Lung (tissue), 12 donors: Measurements from ENCODE around the gene RIN2. TPM values are rescaled to one million over a fixed set of nuclear protein-coding genes. Genes with fewer than 3 reads are reported as not detected.
"Not testable (repeated sequence)": the region's sequence is repeated elsewhere in the genome, so short reads cannot be mapped to it uniquely, and the experiment has no call there.

Experiments
- ATAC-seq: fragments of 200-7000 bp; cut with Tn5 transposase; one replicate; pipeline ENCODE4 v1.9.1; 2020; ENCODE audit warnings: moderate number of reproducible peaks; ENCODE audit not compliant: insufficient read depth, low FRiP score
- DNase-seq, 3 donors: peaks; one replicate each; pipeline ENCODE4 v3.0.0-alpha.2; 2013 to 2017
- H3K27ac ChIP-seq, 2 donors: one replicate each; pipeline ENCODE4 v1.5.1; 2013; ENCODE audit warnings: mild to moderate bottlenecking in 2 of 2, moderate library complexity in 2 of 2, control low read depth in 1 of 2, inconsistent platforms in 1 of 2, low read depth in 1 of 2, low read length in 1 of 2
- H3K27me3 ChIP-seq, 3 donors: one replicate each; pipeline ENCODE4 v1.5.1; 2013; ENCODE audit warnings: low read length in 2 of 3; ENCODE audit not compliant: control insufficient read depth in 3 of 3, insufficient read depth in 3 of 3
- H3K36me3 ChIP-seq, 4 donors: one replicate each; pipeline ENCODE4 v1.5.1; 2013; ENCODE audit warnings: low read length in 4 of 4, mild to moderate bottlenecking in 1 of 4, moderate library complexity in 1 of 4; ENCODE audit not compliant: control insufficient read depth in 4 of 4, insufficient read depth in 4 of 4
- H3K4me1 ChIP-seq, 5 donors: one replicate each; pipeline ENCODE4 v1.5.1; 2013; ENCODE audit warnings: low read length in 5 of 5, mild to moderate bottlenecking in 2 of 5, moderate library complexity in 1 of 5; ENCODE audit not compliant: control insufficient read depth in 5 of 5, insufficient read depth in 5 of 5
- H3K4me3 ChIP-seq: one replicate; pipeline ENCODE4 v1.5.1; 2013; ENCODE audit warnings: mild to moderate bottlenecking, control low read depth, moderate library complexity
- H3K9ac ChIP-seq, 2 donors: one replicate each; pipeline ENCODE4 v1.5.1; 2013; ENCODE audit warnings: low read length in 2 of 2, control low read depth in 1 of 2; ENCODE audit not compliant: insufficient read depth in 1 of 2
- H3K9me3 ChIP-seq, 4 donors: one replicate each; pipeline ENCODE4 v1.5.1; 2013; ENCODE audit warnings: low read length in 3 of 4, mild to moderate bottlenecking in 1 of 4, moderate library complexity in 1 of 4; ENCODE audit not compliant: control insufficient read depth in 4 of 4, insufficient read depth in 3 of 4
- WGBS, 2 donors: extraction: QIAGEN DNeasy Blood & Tissue Kit; methylation state at CpG; one replicate each; pipeline ENCODE4 v1.1.7; 2013; 5-methylcytosine and 5-hydroxymethylcytosine counted together
- polyA plus RNA-seq, 2 donors: library from polyadenylated mRNA; stranded (reverse); fragments of 200-250 nt; gene quantifications; one replicate each; pipeline ENCODE4 v1.2.1, GENCODE V29; 2013
- total RNA-seq, 2 donors: library from RNA; depleted of rRNA in 1 of 2; stranded (reverse); fragments of >200 nt in 1 of 2; gene quantifications; one replicate each; pipeline ENCODE4 v1.2.1, GENCODE V29; 2014 to 2021
- TF ChIP-seq, protein P1 (sequence below): IDR thresholded peaks from 2 replicates; pipeline ENCODE4 v1.5.1; 2012; ENCODE audit warnings: mild to moderate bottlenecking; ENCODE audit errors: control extremely low read depth, extremely low read depth
- donor health status: control.
- donor health status: control.
- donor health status: Bipolar disorder and iron deficiency.
- donor health status: healthy.
- donor health status: DM: yes; HTN: yes; CAD: no.

RIN2 gene
- total and polyA plus RNA-seq, 4 donors = 13.7 to 93.3 (median 64.7) TPM

DNA sequence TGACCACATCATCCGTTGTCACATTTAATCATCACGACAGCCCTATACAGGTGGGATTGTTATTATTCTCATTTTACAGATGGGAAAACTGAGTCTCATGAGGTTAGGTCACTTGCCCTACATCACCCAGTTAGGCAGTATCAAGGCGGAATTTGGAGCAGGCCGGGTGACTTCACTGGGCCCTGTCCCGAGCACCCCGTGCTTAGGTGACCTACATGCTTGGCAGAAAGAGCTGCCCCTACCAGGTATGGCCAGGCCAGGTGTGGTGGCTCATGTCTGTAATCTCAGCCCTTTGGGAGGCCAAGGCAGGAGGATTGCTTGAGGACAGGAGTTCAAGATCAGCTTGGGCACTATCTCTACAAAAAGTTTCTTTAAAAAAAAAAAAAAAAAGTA, 44.0 kb downstream of the RIN2 start:
- no peaks in the 10 kb centered on the region for H3K9me3 ChIP-seq
- H3K27me3 ChIP-seq = no peaks in the 10 kb centered on the region
- WGBS, 2 donors = 86 to 90% methylated on average over 6 of the region's 6 CpGs
- no peak for ATAC-seq
- peaks cover 3 to 14% (median 8%) of the 10 kb centered on the region in 5 donors for H3K4me1 ChIP-seq
- peaks cover 0 to 21% (median 3%) of the 10 kb centered on the region in 4 donors for H3K36me3 ChIP-seq
- H3K9ac ChIP-seq = no peak overlapping the region
- DNase-seq = no peak
- H3K4me3 ChIP-seq = no peak overlapping the region
- peak overlapping the region; percentile 13 to 49 for H3K27ac ChIP-seq
- TF ChIP-seq, protein P1, sequence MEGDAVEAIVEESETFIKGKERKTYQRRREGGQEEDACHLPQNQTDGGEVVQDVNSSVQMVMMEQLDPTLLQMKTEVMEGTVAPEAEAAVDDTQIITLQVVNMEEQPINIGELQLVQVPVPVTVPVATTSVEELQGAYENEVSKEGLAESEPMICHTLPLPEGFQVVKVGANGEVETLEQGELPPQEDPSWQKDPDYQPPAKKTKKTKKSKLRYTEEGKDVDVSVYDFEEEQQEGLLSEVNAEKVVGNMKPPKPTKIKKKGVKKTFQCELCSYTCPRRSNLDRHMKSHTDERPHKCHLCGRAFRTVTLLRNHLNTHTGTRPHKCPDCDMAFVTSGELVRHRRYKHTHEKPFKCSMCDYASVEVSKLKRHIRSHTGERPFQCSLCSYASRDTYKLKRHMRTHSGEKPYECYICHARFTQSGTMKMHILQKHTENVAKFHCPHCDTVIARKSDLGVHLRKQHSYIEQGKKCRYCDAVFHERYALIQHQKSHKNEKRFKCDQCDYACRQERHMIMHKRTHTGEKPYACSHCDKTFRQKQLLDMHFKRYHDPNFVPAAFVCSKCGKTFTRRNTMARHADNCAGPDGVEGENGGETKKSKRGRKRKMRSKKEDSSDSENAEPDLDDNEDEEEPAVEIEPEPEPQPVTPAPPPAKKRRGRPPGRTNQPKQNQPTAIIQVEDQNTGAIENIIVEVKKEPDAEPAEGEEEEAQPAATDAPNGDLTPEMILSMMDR = no peak

DNA sequence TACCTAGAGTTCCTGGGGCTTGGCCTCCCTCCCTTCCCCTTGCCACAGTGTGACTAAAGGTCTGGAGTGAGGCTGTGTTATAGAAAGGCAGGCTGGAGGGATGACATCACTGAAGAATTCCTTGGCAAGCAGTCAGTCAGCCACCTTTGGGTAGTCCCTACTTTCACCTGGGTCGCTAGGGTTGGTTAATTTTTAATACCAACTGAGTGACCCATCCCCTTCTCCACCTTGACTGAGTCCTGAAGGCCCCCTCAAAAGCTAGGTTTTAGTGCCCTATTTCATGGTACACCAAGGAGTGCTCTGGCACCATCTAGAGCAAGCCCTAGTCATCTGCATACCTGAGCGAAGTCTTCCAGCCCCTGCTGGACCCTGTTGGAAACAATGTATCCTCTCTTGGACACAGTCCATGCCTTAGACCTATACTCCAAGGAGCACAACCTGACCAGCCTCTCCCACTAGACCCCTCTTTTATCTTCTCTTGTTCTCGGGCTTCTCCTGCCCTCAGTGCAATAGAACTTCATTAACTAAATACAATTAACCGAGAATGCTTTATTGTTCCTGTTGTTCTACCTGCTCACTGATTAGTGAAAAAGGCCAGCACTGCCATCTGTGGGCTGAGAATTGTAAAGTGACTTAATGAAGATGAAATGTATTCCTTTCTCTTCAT, 44.6 kb downstream of the RIN2 start:
- Histone ChIP-seq H3K27me3 (no peaks in the 10 kb centered on the region), H3K27ac (peak overlapping the region; percentile 58 to 82), H3K9me3 (no peaks in the 10 kb centered on the region), H3K4me3 (no peak overlapping the region), H3K36me3 (peaks cover 0 to 21% (median 3%) of the 10 kb centered on the region in 4 donors), H3K9ac (no peak overlapping the region), H3K4me1 (peaks cover 3 to 14% (median 8%) of the 10 kb centered on the region in 5 donors)
- ATAC-seq (peak; percentile 57), DNase-seq (no peak)
- TF ChIP-seq, protein P1 = no peak
- WGBS, 2 donors = 84 to 90% methylated on average over 4 of the region's 4 CpGs

DNA sequence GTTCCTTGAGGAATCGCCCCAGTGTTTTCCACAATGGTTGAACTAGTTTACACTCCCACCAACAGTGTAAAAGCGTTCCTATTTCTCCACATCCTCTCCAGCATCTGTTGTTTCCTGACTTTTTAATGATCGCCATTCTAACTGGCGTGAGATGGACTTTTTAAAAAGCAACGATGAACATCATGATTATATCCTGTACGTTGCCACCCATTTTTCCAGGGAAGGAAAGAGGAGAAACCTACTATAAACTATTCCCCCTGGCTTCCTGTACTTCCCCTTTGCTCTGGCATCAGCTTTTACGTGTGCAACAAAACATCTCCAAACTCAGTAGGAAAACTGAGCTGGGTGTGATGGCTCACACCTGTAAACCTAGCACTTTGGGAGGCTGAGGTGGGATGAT, 48.2 kb downstream of the RIN2 start:
- not testable (repeated sequence) for H3K27me3 ChIP-seq, H3K9me3 ChIP-seq, H3K4me3 ChIP-seq, DNase-seq, ATAC-seq, H3K9ac ChIP-seq
- H3K4me1 ChIP-seq = peaks cover 6 to 16% (median 8%) of the 10 kb centered on the region in 5 donors
- peak overlapping the region in 1 of 2 donors; percentile 57 for H3K27ac ChIP-seq
- WGBS, 2 donors = 68 to 71% methylated on average over 7 of the region's 7 CpGs
- H3K36me3 ChIP-seq = peaks cover 0 to 14% (median 4%) of the 10 kb centered on the region in 4 donors

DNA sequence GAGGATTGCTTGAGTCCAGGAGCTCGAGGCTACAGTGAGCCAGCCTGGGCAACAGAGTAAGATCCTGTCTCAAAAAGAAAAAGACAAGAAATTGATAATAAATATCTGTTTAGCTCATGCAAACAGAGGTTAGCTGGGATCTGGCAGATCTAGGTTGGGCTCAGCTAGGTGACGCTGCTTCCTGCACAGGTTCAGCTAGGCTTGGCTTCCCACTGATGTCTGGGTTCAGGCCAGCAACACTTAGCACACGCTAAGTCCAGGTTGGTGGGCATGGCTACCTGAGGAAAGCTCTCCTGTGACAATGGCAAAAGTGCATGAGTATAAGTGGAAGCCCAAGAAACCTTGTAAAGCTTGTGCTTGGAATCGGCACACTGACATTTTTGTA, 48.7 kb downstream of the RIN2 start:
- H3K9ac ChIP-seq = no peak overlapping the region
- peaks cover 6 to 16% (median 8%) of the 10 kb centered on the region in 5 donors for H3K4me1 ChIP-seq
- no peaks in the 10 kb centered on the region for H3K27me3 ChIP-seq
- peak in 1 of 3 donors; percentile 48 for DNase-seq
- no peak for ATAC-seq
- peaks cover 0 to 10% (median 4%) of the 10 kb centered on the region in 4 donors for H3K36me3 ChIP-seq
- H3K9me3 ChIP-seq = no peaks in the 10 kb centered on the region
- 57 to 90% methylated on average over 4 of the region's 4 CpGs for WGBS, 2 donors
- peak overlapping the region in 1 of 2 donors; percentile 57 for H3K27ac ChIP-seq
- TF ChIP-seq, protein P1 = no peak
- H3K4me3 ChIP-seq = no peak overlapping the region
